Measurements from ENCODE around the gene DAPK3. TPM values are rescaled to one million over a fixed set of nuclear protein-coding genes. Genes with fewer than 3 reads are reported as not detected.
"Not testable (repeated sequence)": the region's sequence is repeated elsewhere in the genome, so short reads cannot be mapped to it uniquely, and the experiment has no call there.

DAPK3 gene
- total RNA-seq, 1 donor from 2014 or later: 106 TPM

DNA sequence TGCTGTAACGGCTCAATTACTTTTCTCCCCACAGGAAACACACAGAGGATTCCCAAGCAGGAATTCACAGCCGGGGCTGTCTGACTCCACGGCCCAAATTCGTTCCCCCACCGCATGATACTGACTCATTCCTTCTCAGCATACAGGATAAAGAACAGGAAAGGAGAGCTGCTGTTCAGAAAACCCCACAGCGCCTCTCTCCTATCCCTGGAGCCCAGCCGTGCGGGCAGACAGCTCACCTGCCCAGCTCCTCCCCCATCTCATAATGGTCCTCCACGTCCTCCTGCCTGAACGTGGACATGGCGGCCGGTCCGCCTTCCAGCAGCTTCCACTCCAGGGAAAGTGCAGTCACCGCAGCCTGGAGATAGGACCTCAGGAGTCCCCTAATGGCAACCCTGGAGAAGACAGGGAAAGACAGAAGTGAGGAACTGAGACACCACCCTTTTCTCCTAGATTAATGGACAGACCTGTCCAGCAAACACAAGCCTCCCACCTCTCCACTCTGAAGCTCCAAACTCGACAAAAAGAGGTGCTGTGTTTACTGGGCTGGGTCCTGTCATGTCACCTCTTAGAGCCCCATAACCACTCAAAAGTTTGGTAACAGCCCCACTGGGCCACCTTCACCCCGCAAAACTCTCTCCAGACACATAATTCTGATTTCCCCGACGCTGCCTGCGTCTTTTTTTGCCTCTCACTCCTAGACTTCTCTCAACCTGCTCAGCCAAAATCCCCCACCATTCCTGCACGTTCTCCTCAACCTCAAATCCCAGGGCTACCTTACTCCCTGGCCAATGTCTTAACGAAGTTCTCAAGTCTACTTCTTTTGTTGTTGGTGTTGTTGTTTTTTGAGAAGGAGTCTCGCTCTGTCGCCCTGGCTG is 1.2 kb downstream of the DAPK3 start:
- DNase-seq (ENCODE audit: low spot score, unreplicated experiment): peak; percentile 18
- H3K27ac Mint-ChIP-seq: peak overlapping the region; percentile 99
- TF ChIP-seq, protein P1, sequence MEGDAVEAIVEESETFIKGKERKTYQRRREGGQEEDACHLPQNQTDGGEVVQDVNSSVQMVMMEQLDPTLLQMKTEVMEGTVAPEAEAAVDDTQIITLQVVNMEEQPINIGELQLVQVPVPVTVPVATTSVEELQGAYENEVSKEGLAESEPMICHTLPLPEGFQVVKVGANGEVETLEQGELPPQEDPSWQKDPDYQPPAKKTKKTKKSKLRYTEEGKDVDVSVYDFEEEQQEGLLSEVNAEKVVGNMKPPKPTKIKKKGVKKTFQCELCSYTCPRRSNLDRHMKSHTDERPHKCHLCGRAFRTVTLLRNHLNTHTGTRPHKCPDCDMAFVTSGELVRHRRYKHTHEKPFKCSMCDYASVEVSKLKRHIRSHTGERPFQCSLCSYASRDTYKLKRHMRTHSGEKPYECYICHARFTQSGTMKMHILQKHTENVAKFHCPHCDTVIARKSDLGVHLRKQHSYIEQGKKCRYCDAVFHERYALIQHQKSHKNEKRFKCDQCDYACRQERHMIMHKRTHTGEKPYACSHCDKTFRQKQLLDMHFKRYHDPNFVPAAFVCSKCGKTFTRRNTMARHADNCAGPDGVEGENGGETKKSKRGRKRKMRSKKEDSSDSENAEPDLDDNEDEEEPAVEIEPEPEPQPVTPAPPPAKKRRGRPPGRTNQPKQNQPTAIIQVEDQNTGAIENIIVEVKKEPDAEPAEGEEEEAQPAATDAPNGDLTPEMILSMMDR (IDR thresholded peaks at IDR 0.05; ENCODE audit: unreplicated experiment): peak; percentile 16
- peaks cover 17% of the 10 kb centered on the region for H3K36me3 Mint-ChIP-seq (ENCODE audit: insufficient read depth)
- peak overlapping the region; percentile 89 for H3K4me3 Mint-ChIP-seq (ENCODE audit: low read depth)
- H3K27me3 Mint-ChIP-seq: no peaks in the 10 kb centered on the region
- H3K9me3 Mint-ChIP-seq (ENCODE audit: low read depth): no peaks in the 10 kb centered on the region
- H3K4me1 Mint-ChIP-seq (ENCODE audit: low read depth): peaks cover 25% of the 10 kb centered on the region

DNA sequence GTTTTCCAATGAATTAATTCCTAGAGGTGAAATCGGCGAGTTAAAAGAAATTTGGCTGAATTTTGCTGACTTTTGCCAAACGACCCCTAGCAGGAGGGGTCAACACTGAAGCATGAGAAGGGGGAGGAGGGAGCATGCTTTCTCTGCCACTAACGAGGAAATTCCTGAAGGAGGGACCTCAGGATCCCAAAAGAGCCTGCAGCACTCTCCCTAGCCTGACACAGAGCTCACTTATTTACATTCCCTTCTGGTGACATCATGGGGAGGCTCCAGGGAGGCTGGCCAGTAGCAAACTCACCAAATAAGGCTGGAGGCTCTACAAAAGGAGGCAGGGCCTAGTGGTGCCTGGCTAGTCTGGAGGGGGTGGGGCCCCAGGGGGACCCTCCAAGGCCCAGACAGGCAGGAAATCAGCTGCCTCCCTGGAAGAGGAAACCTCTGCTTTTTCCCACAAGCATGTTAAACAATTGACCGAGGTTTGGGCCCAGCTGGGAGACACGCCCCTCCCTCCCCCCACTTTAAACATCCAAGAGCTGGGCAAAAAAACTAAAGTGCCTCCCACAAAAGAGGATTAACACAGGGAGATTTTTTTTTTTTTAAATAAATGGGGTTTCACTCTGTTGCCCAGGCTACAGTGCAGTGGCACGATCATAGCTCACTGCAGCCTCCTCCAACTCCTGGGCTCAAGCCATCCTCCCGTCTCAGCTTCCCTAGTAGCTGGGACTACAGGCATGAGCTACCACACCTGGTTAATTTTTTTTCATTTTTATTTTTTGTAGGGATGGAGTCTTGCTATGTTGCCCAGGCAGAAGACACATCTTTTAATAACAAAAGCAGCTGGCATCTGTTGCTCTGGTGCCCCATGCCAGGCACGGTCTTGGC is 2.1 kb downstream of the DAPK3 start:
- no peaks in the 10 kb centered on the region for H3K9me3 Mint-ChIP-seq (ENCODE audit: low read depth)
- no peaks in the 10 kb centered on the region for H3K27me3 Mint-ChIP-seq
- DNase-seq (ENCODE audit: low spot score, unreplicated experiment): peak; percentile 71
- TF ChIP-seq, protein P1 (IDR thresholded peaks at IDR 0.05; ENCODE audit: unreplicated experiment): no peak
- peak overlapping the region; percentile 89 for H3K4me3 Mint-ChIP-seq (ENCODE audit: low read depth)
- H3K36me3 Mint-ChIP-seq (ENCODE audit: insufficient read depth): peaks cover 18% of the 10 kb centered on the region
- peaks cover 25% of the 10 kb centered on the region for H3K4me1 Mint-ChIP-seq (ENCODE audit: low read depth)
- H3K27ac Mint-ChIP-seq: peak overlapping the region; percentile 99

DNA sequence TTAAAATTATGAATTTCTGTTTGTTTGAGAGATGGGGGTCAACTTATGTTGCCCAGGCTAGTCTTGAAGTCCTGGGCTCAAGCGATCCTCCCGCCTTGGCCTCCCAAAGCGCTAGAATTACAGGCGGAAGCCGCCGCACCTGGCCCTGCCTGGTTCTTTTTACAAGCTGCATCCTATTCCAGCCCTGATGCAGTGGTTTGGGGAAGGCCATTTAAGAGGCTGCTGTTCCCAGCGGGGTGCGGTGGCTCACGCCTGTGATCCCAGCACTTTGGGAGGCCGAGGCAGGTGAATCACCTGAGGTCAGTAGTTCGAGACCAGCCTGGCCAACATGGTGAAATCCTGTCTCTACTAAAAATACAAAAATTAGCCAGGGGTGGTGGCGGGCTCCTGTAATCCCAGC is 2.9 kb downstream of the DAPK3 start:
- peaks cover 20% of the 10 kb centered on the region for H3K36me3 Mint-ChIP-seq (ENCODE audit: insufficient read depth)
- not testable (repeated sequence) for H3K9me3 Mint-ChIP-seq (ENCODE audit: low read depth); DNase-seq (ENCODE audit: low spot score, unreplicated experiment); H3K27me3 Mint-ChIP-seq
- H3K4me1 Mint-ChIP-seq (ENCODE audit: low read depth): peaks cover 25% of the 10 kb centered on the region
- H3K4me3 Mint-ChIP-seq (ENCODE audit: low read depth): peak overlapping the region; percentile 89
- peak overlapping the region; percentile 99 for H3K27ac Mint-ChIP-seq

DNA sequence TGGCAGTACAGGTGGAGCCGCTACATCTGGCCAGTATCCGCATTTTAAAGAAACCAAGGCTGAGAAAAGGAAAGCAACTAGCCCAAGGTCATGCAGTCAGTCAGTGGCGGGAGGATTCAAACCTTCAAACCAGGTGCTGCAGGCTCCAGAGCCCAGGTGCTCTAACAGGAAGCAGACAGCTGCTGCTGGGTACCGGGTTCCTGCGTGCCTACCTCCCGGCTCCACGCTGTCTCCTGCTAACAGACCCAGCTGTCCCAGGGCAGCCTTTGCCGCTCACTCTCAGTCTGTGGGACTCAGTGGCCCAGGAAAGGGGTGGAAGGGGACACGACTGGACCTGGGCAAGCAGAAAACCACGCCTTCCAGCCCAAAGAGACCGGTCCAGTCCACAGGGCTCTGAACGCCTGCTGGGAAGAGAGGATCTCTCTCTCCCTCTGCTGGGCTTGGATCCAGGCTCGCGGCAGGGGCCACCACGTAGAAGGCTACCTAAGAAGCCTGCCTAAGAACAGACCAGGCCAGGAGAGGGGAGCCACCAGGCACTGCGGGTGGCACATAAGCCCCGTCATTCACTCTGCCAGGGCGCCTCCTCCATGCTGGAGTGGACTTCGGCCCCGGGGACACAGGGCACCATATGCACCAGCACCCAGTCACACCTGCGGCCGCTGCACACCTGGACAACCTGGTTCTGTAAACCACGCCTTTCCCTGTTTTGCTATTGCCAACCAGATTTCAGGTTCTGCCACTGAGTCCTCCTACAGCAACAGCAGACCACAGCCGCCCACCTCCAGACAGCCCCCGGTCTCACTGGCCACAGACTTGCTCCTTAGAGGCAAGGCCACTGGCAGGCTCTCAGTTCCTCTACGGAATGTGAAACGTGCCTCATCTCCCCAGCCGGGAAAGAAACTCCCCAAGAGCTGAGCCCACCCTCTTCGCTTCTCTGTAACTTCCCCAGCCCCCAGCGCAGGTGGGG is 4.6 kb downstream of the DAPK3 start:
- no peak overlapping the region for H3K4me3 Mint-ChIP-seq (ENCODE audit: low read depth)
- TF ChIP-seq, protein P1 (IDR thresholded peaks at IDR 0.05; ENCODE audit: unreplicated experiment): no peak
- DNase-seq (ENCODE audit: low spot score, unreplicated experiment): no peak
- peaks cover 24% of the 10 kb centered on the region for H3K4me1 Mint-ChIP-seq (ENCODE audit: low read depth)
- peak overlapping the region; percentile 84 for H3K27ac Mint-ChIP-seq
- no peaks in the 10 kb centered on the region for H3K9me3 Mint-ChIP-seq (ENCODE audit: low read depth)
- H3K36me3 Mint-ChIP-seq (ENCODE audit: insufficient read depth): peaks cover 22% of the 10 kb centered on the region
- H3K27me3 Mint-ChIP-seq: no peaks in the 10 kb centered on the region

All from progenitor cell of endocrine pancreas (in vitro differentiated cells).